HG02852 (cell line): ENCODE data around the gene PLEKHA7.

Experiments used
- ATAC-seq: cut with Tn5 transposase; IDR thresholded peaks from one replicate; pipeline ENCODE4 v1.9.1; 2021; ENCODE audit warnings: mild to moderate bottlenecking, moderate library complexity; ENCODE audit not compliant: unreplicated experiment

The PLEKHA7 gene

DNA sequence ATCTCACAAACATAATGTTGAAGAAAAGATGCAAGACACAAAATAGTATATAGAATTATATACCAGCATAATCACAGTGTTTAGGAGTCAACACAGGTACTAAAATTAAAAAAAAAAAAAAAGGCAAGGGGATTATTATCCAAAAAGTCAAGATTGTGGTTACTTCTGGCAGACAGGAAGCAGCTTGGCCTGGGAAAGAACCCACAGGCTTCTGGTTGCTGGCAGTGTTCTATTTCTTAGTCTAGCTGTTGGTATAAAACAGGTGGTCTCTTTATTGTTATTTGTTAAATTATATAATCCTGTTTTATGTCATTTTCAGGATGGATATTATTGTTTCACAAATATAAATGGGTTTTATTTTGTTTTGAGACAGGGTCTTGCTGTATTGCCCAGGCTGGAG, 221.8 kb downstream of the PLEKHA7 start:
- no peak for ATAC-seq

DNA sequence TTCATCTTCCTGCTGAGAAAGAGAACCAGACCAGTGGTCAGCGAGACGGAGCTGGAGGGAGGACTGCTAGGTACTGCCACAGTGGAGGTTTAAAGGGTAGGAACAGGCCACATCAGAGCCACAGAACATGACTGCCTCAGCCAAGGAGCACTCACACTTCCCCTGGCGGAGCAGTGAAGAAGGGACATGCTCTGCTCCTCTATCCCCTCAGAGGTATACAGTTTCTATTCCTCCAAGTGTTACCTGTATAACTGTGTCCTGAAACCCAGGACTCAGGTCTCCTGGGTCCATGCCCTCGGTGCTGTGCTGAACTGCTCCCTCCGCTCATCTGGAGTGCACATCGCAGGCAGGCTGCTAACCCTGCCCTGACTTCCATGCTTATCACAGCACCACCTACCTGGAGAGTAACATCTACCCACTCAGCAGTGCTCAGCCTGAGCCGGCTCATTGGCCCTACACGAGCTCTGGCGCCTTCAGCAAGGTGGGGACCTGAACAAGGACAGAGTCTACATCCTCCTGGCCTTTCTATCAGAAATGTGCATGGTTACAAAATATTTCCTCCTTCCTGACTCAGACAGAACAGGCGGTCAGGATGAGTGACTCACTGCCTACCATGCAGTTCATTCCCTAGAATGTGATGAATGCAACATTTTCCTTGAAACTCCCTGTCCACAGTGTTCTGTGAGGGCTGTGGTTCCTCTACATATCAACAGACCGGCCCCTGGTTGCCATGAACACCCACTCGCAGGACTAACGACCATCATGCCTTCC, 222.8 kb downstream of the PLEKHA7 start:
- no peak for ATAC-seq

DNA sequence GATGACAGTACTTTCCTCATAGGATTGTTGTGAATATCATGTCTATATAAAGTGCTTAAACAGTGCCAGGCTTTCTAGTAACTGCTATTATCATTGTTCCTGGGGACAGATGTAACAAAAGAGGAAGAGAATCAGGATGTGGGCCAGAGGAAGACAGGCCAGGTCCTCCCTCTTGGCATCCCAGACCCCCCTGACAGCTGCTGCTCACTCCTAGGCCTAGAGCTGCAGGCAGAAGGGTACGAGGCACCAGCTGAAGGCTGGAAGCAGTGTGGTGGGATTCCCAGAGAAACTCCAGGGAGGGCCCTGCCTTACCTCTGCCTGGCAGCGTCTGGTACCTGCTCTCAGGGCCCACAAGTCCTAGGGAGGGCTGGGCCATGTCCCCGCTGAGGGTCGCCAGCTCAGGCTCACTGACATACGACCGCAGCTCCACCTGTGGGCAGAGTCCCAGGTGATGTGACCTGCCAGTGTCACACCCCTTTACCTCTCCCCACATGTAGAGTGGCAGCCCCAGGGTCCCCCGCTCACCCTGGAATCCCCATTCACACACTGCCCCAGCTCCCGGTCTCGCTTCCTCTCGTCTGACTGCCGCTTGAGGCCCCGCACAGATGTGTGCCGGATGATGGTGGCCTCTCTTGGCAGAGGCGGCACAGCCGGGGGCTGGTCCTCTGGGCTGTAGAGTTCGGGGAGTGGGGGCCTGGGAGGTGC, 223.6 kb downstream of the PLEKHA7 start:
- ATAC-seq = no peak

DNA sequence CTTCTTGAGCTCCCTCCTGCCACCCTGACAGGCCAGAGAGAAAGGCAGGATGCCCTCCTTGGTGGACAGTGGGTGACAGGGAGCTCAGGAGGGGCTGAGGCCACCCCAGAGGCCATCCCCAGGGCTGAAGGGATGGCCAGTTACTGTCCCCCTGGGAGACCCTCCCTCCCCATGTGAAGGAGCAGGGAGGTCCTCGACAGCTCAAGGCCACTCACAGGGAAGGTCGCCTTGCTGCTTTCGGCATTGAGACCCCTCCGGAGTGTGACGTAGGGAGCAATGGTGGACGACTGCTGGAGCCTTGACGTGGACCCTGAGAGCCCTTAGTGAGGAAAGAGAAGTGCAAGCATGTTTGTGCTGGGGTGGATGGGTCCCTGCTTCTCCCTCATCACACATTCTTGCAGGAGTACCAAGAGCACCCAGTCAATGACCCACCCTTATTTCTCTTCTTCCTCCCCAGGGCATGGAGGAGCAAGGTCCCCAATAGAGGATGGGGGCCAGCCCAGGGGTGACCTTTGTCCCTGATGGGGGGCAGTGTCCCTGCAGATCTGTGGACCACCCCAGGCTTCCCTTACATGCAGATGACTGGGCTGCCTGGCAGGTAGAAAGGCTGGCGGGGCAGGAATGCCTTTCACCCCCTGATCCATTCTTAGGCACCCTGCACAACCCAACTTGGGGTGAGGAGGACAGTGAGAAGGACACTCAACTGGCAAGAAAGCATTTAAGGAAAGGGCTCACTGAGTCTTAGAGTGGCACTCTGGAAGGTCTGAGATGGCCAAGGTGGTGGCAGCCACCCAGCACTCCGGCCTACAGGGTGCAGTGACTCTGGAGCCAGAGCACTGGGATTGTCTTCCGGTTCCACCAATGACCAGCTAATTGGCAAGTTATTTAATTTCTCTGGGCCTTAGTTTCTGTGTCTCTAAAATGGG, 224.4 kb downstream of the PLEKHA7 start:
- no peak for ATAC-seq

DNA sequence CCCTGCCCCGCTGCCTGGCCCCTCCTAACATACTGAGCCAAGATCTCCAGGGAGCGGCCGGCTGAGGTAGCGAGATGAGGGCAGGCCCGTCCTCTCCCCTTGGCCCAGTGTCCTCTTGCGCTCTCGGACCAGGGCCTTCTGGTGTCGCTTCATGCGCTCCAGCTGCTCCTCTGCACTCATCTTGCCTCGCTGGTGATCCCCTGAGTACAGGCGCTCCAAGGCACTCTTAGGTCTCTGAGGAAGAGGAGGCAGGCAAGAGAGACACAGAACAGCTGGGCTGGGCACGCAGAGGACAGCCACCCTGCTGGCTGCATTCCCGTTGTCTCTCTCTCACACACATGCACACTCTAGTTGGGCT, 225.2 kb downstream of the PLEKHA7 start:
- ATAC-seq = no peak

DNA sequence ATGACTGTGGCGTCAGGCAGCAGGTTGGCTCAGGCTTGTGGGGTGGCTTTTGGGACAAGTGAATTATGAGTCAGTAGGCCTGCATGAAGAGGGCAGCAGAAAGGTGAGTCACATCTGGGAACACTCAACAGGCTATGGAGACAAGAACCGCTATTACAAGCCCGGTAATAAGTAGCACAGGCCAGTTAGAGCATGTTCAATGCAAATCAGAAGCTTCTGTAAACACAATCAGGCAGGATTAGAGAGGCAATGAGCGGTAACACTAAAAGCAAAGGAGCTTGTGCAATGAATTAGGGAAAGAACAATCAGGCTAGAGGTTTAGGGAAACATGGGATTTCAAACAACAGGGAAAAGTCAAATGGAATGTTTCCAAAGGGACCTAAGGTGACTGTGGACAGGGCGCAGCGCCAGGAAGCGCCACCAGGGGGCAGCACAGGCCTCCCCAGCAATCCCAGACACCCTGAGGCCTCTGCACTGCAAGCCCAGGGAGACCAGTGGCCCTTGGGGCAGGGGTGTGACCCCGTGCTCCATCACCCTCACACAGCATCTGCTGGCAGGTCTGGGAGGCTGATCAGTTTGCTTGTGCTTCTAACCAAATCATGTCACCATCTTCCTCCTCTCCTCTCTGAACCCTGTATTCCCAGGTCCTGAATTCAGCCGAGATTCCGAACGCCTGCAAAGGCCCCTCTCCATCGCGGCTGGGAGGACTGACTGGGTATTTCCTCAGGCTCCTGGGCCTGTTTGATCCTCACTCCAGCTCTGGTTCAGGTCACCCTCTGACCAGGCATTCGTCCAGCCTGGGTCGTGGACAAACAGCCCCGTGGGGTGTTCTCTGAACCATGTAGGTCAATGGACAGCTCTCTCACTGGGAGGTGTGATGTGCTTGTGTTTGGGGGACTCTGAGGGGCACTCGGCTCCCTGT, 225.8 kb downstream of the PLEKHA7 start:
- peak; percentile 74 for ATAC-seq

DNA sequence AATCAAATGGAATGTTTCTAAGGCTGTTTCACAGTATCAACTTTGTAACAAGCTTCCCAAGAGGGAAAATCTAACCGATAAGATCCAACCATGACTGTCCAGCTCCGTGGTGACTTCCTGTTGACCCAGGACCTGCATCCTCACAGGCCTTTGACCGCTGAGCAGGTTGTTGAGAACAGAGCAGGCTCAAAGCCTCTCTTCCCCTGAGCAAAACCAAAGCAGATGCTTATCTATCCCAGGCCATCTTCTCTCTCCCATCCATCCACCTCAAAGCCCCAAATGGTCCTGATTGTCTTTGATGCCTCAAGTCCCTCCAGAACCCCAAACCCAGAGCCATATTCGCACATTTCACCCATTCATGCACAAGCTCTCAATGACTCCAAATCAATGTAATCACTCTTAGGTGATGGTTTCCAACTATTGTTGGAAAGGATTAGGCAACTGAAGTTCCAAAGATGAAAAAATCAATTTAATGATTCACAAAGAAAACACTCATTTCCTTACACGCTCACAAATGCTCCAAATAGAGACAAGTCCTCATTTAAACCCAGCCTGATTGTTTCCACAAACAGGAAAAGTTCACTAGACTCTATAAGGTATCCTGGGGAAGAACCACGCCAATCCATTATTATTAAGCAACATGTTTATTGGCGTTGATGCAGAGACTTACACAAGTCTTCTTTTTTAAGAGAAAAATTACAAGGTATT, 227.0 kb downstream of the PLEKHA7 start:
- no peak for ATAC-seq

DNA sequence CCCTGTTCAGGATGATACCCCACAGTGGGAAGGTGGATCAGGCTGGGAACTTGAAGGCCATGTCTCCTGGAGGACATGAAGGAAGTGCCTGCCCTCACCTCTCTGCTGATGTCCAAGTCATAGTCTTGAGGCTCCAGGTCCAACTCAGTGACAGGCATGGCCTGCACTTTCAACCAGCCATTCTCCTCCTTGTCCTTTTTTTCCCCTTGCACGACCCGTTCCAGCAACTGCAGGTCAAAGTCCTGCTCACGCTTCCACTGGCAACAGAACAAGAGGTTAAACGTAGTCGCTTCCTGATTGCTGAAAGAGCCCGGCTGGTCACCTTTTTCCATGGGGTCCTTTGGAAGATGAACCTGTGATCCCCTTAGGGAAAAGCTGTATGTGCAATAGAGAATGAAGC, 228.1 kb downstream of the PLEKHA7 start:
- ATAC-seq = no peak

DNA sequence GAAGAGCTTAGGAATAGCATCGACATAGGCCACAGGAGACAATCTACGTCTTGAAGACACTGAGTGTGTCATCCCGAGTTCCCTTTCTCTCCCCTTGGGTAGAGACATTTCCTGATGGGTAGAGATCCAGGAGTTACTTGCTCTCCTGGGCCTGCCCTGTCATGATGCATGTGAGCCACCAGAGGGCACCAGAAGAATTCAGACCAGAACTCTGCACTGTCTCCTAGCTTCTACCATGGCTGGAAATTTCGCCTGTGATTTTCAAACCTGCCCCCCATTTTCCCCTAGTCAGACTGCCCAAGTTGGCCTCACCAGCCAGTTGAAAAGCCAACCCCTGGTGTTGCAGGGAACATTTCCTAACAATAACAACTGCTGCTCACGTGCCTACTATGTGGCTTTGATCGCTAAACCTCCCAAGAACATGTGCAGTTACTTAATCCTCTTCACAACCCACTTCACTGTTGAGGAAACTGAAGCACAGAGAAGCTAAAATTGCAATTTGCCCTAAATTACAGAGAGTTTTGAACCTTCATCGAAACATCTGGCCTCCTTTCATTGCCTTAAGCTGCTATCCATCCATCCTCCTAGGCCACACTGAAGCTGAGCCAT, 228.6 kb downstream of the PLEKHA7 start:
- ATAC-seq = peak; percentile 84

DNA sequence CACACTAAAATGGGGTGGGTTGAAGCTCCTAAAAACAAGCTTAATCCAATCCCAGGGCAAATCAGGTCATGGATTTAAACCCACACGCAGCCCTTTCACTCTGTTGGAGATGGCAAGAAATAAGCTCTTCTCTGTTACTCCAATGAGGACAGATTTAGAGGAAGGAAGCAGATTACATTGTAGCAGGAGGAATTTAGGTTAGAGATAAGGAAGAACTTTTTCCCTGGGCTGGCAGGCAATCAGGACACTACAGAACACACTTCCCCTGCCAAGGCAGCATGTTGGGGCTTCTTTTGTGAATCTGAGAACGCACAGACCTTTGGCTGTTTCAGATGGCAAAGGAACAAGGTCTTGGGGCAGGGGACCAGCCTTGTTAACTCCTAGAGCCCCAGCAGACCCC, 229.5 kb downstream of the PLEKHA7 start:
- ATAC-seq = no peak

DNA sequence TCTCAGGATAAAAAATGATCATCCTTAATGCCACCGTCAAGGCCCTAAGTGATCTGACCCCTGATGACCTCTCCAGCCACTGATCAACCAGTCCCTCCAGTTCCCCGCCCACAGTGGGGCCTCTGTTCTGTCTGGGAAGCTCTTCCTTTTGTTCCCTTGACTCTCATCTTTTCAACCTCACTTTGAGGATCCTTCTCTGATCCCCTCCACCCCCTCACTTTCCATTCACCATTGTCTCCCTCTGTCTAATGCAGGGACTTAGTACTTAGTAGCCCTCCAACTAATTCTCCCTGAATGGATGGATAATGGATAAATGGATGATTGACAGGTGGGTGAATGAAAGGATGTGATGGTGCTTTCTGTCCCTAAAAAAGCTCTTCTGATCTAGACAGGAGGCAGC, 230.1 kb downstream of the PLEKHA7 start:
- ATAC-seq = no peak

DNA sequence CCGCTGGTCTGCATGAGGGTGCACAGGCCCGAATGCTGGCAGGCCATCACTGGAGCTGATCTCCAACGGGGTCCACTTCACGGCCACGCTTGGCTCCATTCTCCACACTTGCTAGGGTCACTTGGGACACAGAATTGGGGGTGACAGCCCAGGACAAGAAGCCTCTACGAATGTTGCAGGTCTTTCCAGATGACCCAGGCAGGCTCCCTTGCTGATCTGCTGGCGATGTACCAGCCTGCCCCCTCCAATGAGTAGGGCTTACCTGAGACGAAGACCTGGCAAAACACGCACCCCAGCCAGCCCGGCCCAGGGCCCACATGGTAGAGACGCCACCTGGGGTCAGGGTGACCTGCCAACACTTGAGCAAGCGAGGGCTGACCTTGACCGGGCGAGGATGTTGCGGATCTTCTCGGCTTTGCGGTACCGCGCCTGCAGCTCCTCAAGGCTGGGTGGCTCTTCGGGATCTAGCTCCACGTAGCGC, 230.9 kb downstream of the PLEKHA7 start:
- ATAC-seq = no peak

DNA sequence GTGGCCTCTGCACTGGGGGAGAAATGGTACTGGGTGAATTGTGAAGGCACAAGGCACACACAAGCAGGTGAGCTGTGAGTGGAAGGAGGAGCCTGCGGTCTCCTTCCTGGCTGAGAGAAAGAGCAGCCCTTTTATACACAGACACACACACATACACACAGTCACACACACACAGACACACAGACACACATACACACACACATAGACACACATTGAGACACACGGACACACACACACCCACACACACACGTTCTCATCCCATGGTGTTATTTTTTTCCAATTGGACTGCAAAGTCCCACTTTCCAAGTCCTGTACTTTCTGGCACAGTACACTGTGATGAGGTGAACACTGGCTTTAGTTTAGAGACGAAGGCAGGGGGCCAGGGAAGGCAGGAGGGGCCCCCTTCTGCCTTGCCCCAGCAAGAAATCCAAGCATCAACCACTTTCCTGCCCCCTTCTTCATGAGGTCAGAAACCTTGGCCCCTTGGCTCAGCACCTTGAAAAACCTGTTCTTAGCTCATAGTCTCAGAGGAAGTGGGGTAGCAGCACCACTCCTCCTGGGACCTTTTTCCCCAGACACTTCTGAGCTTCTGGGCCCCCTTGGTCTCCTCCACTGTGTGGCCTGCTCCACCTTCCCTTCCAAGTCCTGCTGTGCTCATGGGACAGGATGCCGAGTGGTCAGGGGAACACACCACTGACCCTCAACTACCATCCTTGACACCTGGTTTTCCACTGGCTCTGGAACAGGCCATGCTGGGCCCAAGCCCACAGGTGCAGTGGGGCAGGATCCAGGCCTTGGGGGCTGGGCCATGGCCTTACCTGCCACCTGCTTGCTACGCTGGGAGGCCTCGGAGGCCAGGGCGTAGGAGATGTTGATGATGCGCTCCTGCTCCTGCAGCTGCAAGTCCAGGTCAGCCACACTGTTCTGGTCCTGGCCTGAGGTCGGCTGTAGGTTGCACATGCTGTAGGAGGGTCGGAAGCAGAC, 232.0 kb downstream of the PLEKHA7 start:
- no peak for ATAC-seq

DNA sequence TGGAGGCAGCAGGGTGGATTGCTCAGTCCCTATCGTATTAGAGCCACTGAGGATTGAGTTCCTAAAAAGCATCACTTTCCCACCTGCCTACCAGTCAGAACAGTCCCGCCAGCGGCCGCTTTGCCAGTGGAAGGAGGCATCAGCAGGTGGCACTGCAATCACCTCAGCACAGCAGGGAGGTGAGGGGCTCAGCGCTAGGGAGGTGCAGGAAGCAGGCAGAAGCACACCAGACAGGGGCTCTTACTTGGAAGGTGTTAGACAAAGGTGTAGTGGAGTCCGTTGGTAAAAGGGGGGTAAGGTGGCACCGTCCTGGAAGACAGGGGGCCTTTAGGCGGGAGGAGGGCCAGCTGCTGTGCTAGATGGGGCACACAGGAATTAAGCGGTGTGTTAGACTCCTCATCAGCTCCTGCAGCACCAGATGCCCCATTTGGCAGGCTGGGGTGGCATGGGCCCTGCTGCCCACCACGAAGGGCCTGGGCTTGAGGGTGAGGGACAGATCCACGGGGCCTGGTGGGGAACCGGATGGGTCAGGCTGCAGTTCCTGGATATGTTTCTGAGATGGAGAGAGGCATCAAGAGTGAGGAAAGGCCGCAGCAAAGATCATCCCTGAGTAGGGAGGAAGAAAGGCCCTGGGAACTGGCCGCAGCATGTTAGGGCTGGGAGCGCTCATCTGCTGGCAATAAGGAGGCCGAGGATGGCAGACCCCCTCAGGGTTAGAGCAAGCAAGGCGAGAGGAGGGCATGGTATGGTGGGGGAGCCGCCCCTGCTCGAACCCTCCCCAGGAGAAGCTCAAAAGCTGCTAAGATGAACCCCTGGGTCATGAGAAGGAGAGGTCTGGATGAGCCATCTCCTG, 233.3 kb downstream of the PLEKHA7 start:
- no peak for ATAC-seq

DNA sequence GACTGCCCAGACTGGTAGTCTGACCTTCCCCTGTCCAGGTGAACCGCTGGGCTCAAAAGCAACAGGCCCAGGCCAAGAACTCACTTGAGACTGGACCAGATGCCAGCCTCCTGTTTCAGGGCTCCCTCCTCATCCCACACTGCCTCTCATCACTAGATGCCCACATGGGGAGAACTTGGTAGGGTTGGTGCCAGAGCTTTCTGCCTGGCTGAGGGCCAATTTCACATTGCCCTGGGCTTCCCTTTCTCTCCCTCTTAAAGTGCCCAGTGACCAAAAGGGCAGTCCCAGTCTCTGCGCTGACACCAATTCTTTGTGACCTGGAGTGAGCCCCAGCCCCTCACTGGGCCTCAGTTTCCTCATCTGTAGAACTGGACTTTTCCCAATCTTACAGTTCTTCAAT, 234.1 kb downstream of the PLEKHA7 start:
- ATAC-seq = no peak

DNA sequence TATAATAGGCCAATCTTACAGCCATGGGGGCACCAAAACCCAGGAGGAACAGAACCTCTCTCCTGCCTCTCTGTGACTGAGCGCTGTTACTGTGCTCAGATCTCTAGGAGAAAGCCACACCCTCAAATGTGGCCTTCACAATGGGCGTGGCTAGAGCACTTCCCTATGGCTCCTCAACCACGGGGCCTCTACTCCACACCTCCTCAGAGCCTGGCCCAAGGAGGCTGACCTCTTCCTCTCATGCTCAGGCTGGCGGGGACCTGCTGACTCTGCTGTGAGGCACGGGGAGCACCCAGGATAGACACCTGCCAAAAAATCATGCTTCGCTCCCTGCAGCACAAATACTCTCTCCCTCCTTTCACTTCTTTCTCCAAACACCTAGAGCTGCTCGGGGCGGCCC, 234.8 kb downstream of the PLEKHA7 start:
- no peak for ATAC-seq

DNA sequence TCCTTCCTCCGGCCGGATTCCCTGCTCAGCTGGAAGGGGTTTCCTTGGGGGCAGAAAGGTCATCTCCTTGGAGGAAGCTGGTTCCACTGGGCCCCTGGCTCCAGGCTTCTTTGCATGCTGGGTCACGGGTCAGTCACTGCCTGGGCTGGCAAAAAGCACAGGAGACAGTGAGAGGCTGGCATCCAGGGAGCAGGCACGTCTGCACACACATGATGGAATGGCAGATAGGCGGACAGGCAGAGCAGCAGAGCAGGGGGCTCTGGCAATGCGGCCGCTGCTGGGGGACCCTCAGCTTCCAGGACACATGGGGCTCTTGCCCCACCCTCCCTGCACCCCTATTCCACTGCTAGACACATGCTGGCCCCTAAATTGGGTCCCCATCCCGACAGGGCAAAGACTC, 235.3 kb downstream of the PLEKHA7 start:
- no peak for ATAC-seq
